RWPE1 (cell line): Measurements from ENCODE around the gene HPS5.
A peak's percentile ranks its signal among the peaks of the same experiment; 100 is the strongest.

Experiments used
- CTCF ChIA-PET: fragments of 350-600 bp; sonication (Branson Sonifier 250); formaldehyde crosslinking; extraction: SDS; loops from one replicate; lab custom pipeline; 2021; lab: Yijun Ruan, JAX
- POLR2A ChIA-PET: fragments of 400-600 bp; formaldehyde crosslinking; extraction: SDS; loops from one replicate; lab custom pipeline; 2020; ENCODE audit warnings: antibody characterized with exemption; ENCODE audit not compliant: low non-redundant PET; lab: Yijun Ruan, JAX
- DNase-seq: peaks from one replicate; pipeline ENCODE4 v3.0.0; 2012; ENCODE audit warnings: low spot score
- H3K27ac ChIP-seq: fragments of 450-650 bp; 2 replicates; pipeline ENCODE4 v1.5.1; 2017
- CTCF ChIP-seq: fragments of 450-650 bp; conservative IDR thresholded peaks from 2 replicates; pipeline ENCODE4 v1.5.1; 2017; ENCODE audit warnings: low read depth, mild to moderate bottlenecking

Gene HPS5

DNA sequence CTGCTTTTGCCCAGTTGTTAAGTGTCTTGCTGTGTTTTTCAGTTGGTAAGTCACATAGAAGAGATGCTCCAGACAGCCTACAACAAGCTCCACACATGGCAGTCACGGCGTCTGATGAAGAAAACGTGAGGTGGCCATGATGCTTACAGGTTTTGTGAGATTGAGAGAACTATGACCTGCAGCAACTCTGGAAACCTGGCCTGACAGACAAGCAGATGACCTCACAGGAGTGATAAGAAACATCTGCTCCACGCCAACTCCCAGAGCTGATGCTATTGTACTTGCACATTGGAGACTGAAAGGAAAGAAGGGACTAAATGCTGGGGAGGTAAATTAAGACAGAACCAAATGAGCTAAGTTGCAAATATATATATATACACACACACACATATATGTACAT lies 43.8 kb upstream of the HPS5 start:
- POLR2A ChIA-PET = no interaction called here

GRCh38 chr11:18364495-18365073 lies 42.6 kb upstream of the HPS5 start:
- no peak for DNase-seq
- no peak for TF ChIP-seq CTCF
- H3K27ac ChIP-seq = no peak overlapping the region
- ChIA-PET POLR2A (no interaction called here), CTCF (no interaction called here)

More for the DNA sequence above, 43.8 kb upstream of the HPS5 start:
- no peak overlapping the region for H3K27ac ChIP-seq
- no peak for TF ChIP-seq CTCF
- DNase-seq = no peak
- CTCF ChIA-PET = no interaction called here

GRCh38 chr11:18361154-18361553 lies 39.2 kb upstream of the HPS5 start:
- CTCF ChIA-PET = interaction anchor here (0.7 kb wide), 1 partner anchor 414 kb away, joined by 3 read pairs; no protein-coding TSS in a partner anchor
- H3K27ac ChIP-seq = no peak overlapping the region
- no peak for DNase-seq
- POLR2A ChIA-PET = interaction anchor here (0.6 kb wide), 1 partner anchor 195 kb away, joined by 4 read pairs; no protein-coding TSS in a partner anchor
- no peak for TF ChIP-seq CTCF

- DNase-seq = no peak
- TF ChIP-seq CTCF = no peak
- no peak overlapping the region for H3K27ac ChIP-seq
- POLR2A ChIA-PET = interaction anchor here (1.2 kb wide), 1 partner anchor 36 kb away, joined by 3 read pairs; the partner anchor contains the start of gene LDHA
- CTCF ChIA-PET = no interaction called here
These were observed 36.7 kb upstream of the HPS5 start for GRCh38 chr11:18358646-18359045.

- ChIA-PET POLR2A (no interaction called here), CTCF (interaction anchor here (0.6 kb wide), 1 partner anchor 16 kb away, joined by 3 read pairs; no protein-coding TSS in a partner anchor)
- TF ChIP-seq CTCF = no peak
- peak overlapping the region; percentile 31 for H3K27ac ChIP-seq
- DNase-seq = peak; percentile 35
These were observed 30.6 kb upstream of the HPS5 start for GRCh38 chr11:18352581-18352980.

DNA sequence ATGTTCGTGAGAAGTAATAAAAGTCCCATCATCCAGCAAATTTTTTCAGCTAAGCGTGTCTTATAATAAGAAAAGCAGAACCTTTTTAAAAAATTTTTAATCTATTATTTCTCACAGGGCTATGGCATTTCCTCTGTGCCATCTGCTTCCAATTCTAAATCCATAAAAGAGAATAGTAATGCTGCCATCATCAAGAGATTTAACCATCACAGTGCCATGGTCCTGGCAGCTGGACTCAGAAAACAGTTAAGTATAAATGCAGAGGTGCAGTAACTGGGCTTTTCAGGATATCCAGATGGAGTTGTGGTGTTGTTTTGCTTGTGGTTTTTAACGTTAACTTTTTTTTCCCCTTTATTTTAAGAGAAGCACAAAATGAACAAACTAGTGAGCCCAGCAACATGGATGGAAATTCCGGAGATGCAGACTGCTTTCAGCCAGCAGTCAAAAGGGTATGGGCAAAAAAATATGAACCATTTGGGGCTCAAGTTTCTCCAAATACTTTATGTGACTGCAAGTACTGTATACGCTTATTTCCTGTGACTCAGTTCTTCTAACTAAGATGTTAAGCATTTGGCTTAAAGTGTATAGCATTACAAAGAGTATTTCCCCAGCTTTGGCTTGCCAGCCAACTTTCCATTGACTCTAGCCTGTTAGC lies 25.7 kb upstream of the HPS5 start:
- DNase-seq = no peak
- CTCF ChIA-PET = no interaction called here
- no peak overlapping the region for H3K27ac ChIP-seq
- no peak for TF ChIP-seq CTCF
- POLR2A ChIA-PET = no interaction called here
